Measurements from ENCODE around the gene FCF1. TPM values are rescaled to one million over a fixed set of nuclear protein-coding genes. Genes with fewer than 3 reads are reported as not detected.

FCF1 gene
- total and polyA plus RNA-seq, 9 of the 15 experiments (the other 6 are each of a cell fraction or from before 2014, with no cell fraction given): 6.8 to 91.9 (median 40.0) TPM

GRCh38 chr14:74697976-74698375, 15.0 kb upstream of the FCF1 start:
- no TSS peak for BruUV-seq (replicated peaks)
- Histone ChIP-seq H3K27me3 (ENCODE audit: control insufficient read depth in 2 of 2, insufficient read depth in 2 of 2, low read length in 2 of 2) (no peaks in the 10 kb centered on the region), H3K4me1 (replicated peaks in 1 of 2; ENCODE audit: control insufficient read depth in 2 of 2, insufficient read depth in 2 of 2, low read length in 2 of 2) (peaks cover 0 to 9% of the 10 kb centered on the region in 2 experiments; a peak in 2 of 5 replicates), H3K36me3 (ENCODE audit: control insufficient read depth, insufficient read depth, low read length) (peaks cover 18% of the 10 kb centered on the region; the same call in 1 of the 3 replicates), H3K9me3 (replicated peaks; ENCODE audit: control insufficient read depth, insufficient read depth, low read depth, low read length) (no peaks in the 10 kb centered on the region; the same call in 1 of the 2 replicates), H3K79me2 (ENCODE audit: control insufficient read depth, insufficient read depth, low read length) (peaks cover 26% of the 10 kb centered on the region), H3K27ac (ENCODE audit: extremely low read depth, low read depth, low read length) (no peak overlapping the region), H2AFZ (ENCODE audit: low read depth, low read length) (no peak overlapping the region), H3K4me3 (no peak overlapping the region), H3K9ac (ENCODE audit: insufficient read depth in 1 of 2, low read depth in 2 of 2, low read length in 2 of 2) (no peak overlapping the region), H3K4me2 (ENCODE audit: insufficient read depth, low read length) (no peak overlapping the region), H4K20me1 (replicated peaks; ENCODE audit: control insufficient read depth, insufficient read depth, low read length) (no peaks in the 10 kb centered on the region), H3K9me1 (ENCODE audit: control insufficient read depth, insufficient read depth, low read length) (peaks cover 4% of the 10 kb centered on the region)
- ATAC-seq (no peak), FAIRE-seq (no peak), DNase-seq (ENCODE audit: extremely low read depth in 1 of 4, low spot score in 3 of 4) (no peak)
- ChIA-PET CTCF (ENCODE audit: low intra/inter-chr PET ratio) (interaction anchor here (0.6 kb wide), 1 partner anchor 19 kb away, joined by 3 read pairs; no protein-coding TSS in a partner anchor), POLR2A (no interaction called here)
- in situ Hi-C loops (cut with MboI) (no loop called here), intact Hi-C loops (cut with micrococcal nuclease) (no loop called here)
- 97% methylated on average over 2 of the region's 2 CpGs for WGBS (ENCODE audit: insufficient coverage, low coverage, missing lambda C conversion rate)
- TF ChIP-seq ZZZ3 (IDR thresholded peaks at IDR 0.05) (no peak), EHMT2 (IDR thresholded peaks at IDR 0.05) (no peak)

GRCh38 chr14:74698465-74698864, 14.5 kb upstream of the FCF1 start:
- H3K4me2 ChIP-seq (ENCODE audit: insufficient read depth, low read length): no peak overlapping the region
- no peaks in the 10 kb centered on the region; the same call in 1 of the 2 replicates for H3K9me3 ChIP-seq (replicated peaks; ENCODE audit: control insufficient read depth, insufficient read depth, low read depth, low read length)
- H3K79me2 ChIP-seq (ENCODE audit: control insufficient read depth, insufficient read depth, low read length): peaks cover 23% of the 10 kb centered on the region
- H3K27ac ChIP-seq (ENCODE audit: extremely low read depth, low read depth, low read length): no peak overlapping the region
- 93% methylated on average over 4 of the region's 4 CpGs for WGBS (ENCODE audit: insufficient coverage, low coverage, missing lambda C conversion rate)
- DNase-seq (ENCODE audit: extremely low read depth in 1 of 4, low spot score in 3 of 4) (no peak), FAIRE-seq (no peak), ATAC-seq (no peak)
- no peaks in the 10 kb centered on the region for H4K20me1 ChIP-seq (replicated peaks; ENCODE audit: control insufficient read depth, insufficient read depth, low read length)
- in situ Hi-C loops (cut with MboI) (no loop called here), intact Hi-C loops (cut with micrococcal nuclease) (no loop called here)
- no peak overlapping the region for H3K9ac ChIP-seq (ENCODE audit: insufficient read depth in 1 of 2, low read depth in 2 of 2, low read length in 2 of 2)
- H3K9me1 ChIP-seq (ENCODE audit: control insufficient read depth, insufficient read depth, low read length): peaks cover 4% of the 10 kb centered on the region
- no TSS peak for BruUV-seq (replicated peaks)
- H3K4me3 ChIP-seq: no peak overlapping the region
- peaks cover 0 to 9% of the 10 kb centered on the region in 2 experiments; a peak in 2 of 5 replicates for H3K4me1 ChIP-seq (replicated peaks in 1 of 2; ENCODE audit: control insufficient read depth in 2 of 2, insufficient read depth in 2 of 2, low read length in 2 of 2)
- H2AFZ ChIP-seq (ENCODE audit: low read depth, low read length): no peak overlapping the region
- H3K27me3 ChIP-seq (ENCODE audit: control insufficient read depth in 2 of 2, insufficient read depth in 2 of 2, low read length in 2 of 2): no peaks in the 10 kb centered on the region
- ChIA-PET POLR2A (no interaction called here), CTCF (ENCODE audit: low intra/inter-chr PET ratio) (no interaction called here)
- peaks cover 18% of the 10 kb centered on the region; the same call in 2 of the 3 replicates for H3K36me3 ChIP-seq (ENCODE audit: control insufficient read depth, insufficient read depth, low read length)
- TF ChIP-seq ZKSCAN1 (IDR thresholded peaks at IDR 0.05; ENCODE audit: low read depth, low read length) (no peak), SNAPC5 (CRISPR knock-in tag; IDR thresholded peaks at IDR 0.05) (no peak), PKNOX1 (IDR thresholded peaks at IDR 0.05) (no peak), JUND (IDR thresholded peaks at IDR 0.05; ENCODE audit: borderline replicate concordance, low read depth, low read length) (no peak), JUND (tag; IDR thresholded peaks at IDR 0.05; ENCODE audit: borderline replicate concordance, low read depth, low read length) (no peak), KLF1 (tag; IDR thresholded peaks at IDR 0.05) (no peak), HINFP (tag; conservative IDR thresholded peaks at IDR 0.05; ENCODE audit: low read depth) (no peak), BRD9 (IDR thresholded peaks at IDR 0.05; ENCODE audit: low read depth, partially characterized antibody) (no peak), STAT5B (CRISPR knock-in tag; IDR thresholded peaks at IDR 0.05) (no peak), EGR1 (conservative IDR thresholded peaks at IDR 0.05) (no peak), XRCC3 (IDR thresholded peaks at IDR 0.05) (no peak), ZNF511 (CRISPR knock-in tag; IDR thresholded peaks at IDR 0.05) (no peak), ZNF23 (CRISPR knock-in tag; IDR thresholded peaks at IDR 0.05) (no peak)
